PC-3 (cell line): ENCODE results near the gene GPR84. TPM values are rescaled to one million over a fixed set of nuclear protein-coding genes. Genes with fewer than 3 reads are reported as not detected.

Experiments used
- ATAC-seq: fragments of 200-7000 bp; cut with Tn5 transposase; 2 replicates; pipeline ENCODE4 v1.9.1; 2020; ENCODE audit warnings: mild to moderate bottlenecking, moderate library complexity
- BruUV-seq: library from RNA; stranded (reverse); fragments of 400-500 nt; replicated peaks from 2 replicates; lab custom pipeline; 2021; lab: Mats Ljungman, UMichigan
- CTCF ChIA-PET: fragments of 300-600 bp; sonication (Branson Sonifier 250); formaldehyde crosslinking; loops from one replicate; lab custom pipeline; 2022; ENCODE audit warnings: antibody characterized with exemption; lab: Charles Lee
- POLR2A ChIA-PET: fragments of 300-600 bp; sonication (Branson Sonifier 250); formaldehyde crosslinking; loops from one replicate; lab custom pipeline; 2022; ENCODE audit warnings: antibody characterized with exemption; ENCODE audit not compliant: unreplicated experiment; lab: Charles Lee
- DNase-seq: peaks from one replicate; pipeline ENCODE4 v3.0.0-alpha.2; 2015
- H2AFZ ChIP-seq: fragments of 300-600 bp; sonication (generic); 2 replicates; pipeline ENCODE4 v1.6.0; 2016; ENCODE audit warnings: antibody characterized with exemption, low read length
- H3F3A ChIP-seq: fragments of 300-600 bp; sonication (generic); one replicate; pipeline ENCODE4 v1.6.0; 2017; ENCODE audit warnings: antibody characterized with exemption, low read length, control low read depth, mild to moderate bottlenecking; ENCODE audit not compliant: unreplicated experiment
- H3K27ac ChIP-seq: fragments of 300-600 bp; sonication (generic); 2 replicates; pipeline ENCODE4 v1.5.1; 2016; ENCODE audit warnings: mild to moderate bottlenecking, low read length
- H3K27me3 ChIP-seq: fragments of 300-600 bp; sonication (generic); 2 replicates; pipeline ENCODE4 v1.6.1; 2016; ENCODE audit warnings: low read length, mixed read lengths
- H3K36me3 ChIP-seq: fragments of 300-600 bp; sonication (generic); 2 replicates; pipeline ENCODE4 v1.6.1; 2016; ENCODE audit warnings: low read depth, mixed run types, low read length, mixed read lengths
- H3K4me1 ChIP-seq: fragments of 300-600 bp; sonication (generic); 2 replicates; pipeline ENCODE4 v1.5.1; 2016; ENCODE audit warnings: low read length; ENCODE audit not compliant: insufficient read depth
- H3K4me2 ChIP-seq: fragments of 300-600 bp; sonication (generic); 2 replicates; pipeline ENCODE4 v1.6.0; 2016; ENCODE audit warnings: low read length
- H3K4me3 ChIP-seq: fragments of 300-600 bp; sonication (generic); 2 replicates; pipeline ENCODE4 v1.5.1; 2016; ENCODE audit warnings: mild to moderate bottlenecking, low read length, mixed read lengths
- H3K79me2 ChIP-seq: fragments of 300-600 bp; sonication (generic); 2 replicates; pipeline ENCODE4 v1.6.1; 2017; ENCODE audit warnings: low read length, mixed read lengths
- H3K9ac ChIP-seq: fragments of 300-600 bp; sonication (generic); 2 replicates; pipeline ENCODE4 v1.6.0; 2016; ENCODE audit warnings: mild to moderate bottlenecking, low read length
- H3K9me2 ChIP-seq: fragments of 300-600 bp; sonication (generic); replicated peaks from 2 replicates; pipeline ENCODE4 v1.6.1; 2016; ENCODE audit warnings: mixed run types, low read length, mixed read lengths
- H3K9me3 ChIP-seq: fragments of 300-600 bp; sonication (generic); 2 replicates; pipeline ENCODE4 v1.6.1; 2016; ENCODE audit warnings: low read length, mixed read lengths
- H4K20me1 ChIP-seq: fragments of 300-600 bp; sonication (generic); 2 replicates; pipeline ENCODE4 v1.6.1; 2016; ENCODE audit warnings: low read length, mixed read lengths
- EZH2 ChIP-seq: fragments of 300-600 bp; sonication (generic); IDR thresholded peaks from one replicate; pipeline ENCODE4 v1.6.1; 2017; ENCODE audit warnings: antibody characterized with exemption, mild to moderate bottlenecking, low read length; ENCODE audit not compliant: unreplicated experiment
- EZH2phosphoT487 ChIP-seq: fragments of 300-600 bp; sonication (generic); IDR thresholded peaks from 2 replicates; pipeline ENCODE4 v1.6.1; 2018; ENCODE audit warnings: mild to moderate bottlenecking, antibody characterized with exemption, low read length, borderline replicate concordance
- intact Hi-C: fragments of 100-400 bp; cut with micrococcal nuclease; formaldehyde crosslinking; loops from 2 replicates; pipeline ENCODE4 v1.9.0; 2023
- total RNA-seq: library from RNA; depleted of rRNA; stranded (reverse); fragments of >200 nt; gene quantifications from 2 replicates; pipeline ENCODE4 v1.2.3, GENCODE V29; 2014
- TF ChIP-seq, protein P1 (sequence below): fragments of 300-600 bp; sonication (generic); conservative IDR thresholded peaks from 2 replicates; pipeline ENCODE4 v1.5.1; 2017; ENCODE audit warnings: antibody characterized with exemption, low read depth, mild to moderate bottlenecking, low read length

Gene GPR84
- total RNA-seq, 1 experiment from 2014 or later = not detected

DNA sequence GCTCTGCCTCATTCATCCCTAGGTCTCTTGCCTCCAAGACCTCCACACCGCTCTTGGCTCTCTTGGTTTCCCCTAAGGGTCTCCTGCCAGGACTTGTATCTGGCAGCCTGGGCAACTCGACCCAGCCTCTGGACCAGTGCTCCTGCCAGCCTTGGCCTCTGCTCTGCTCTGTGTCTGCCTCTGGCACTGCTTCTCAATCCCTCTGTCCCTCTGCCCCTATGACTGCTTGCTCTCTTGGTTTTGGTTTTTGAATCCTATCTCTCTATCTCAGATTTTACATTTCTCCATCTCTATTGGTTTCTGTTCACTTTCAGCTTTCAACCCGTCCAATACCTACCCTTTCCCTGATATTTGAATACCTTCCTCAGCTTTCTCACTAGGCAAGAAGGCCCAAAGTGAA lies 48.5 kb upstream of the GPR84 start:
- no peaks in the 10 kb centered on the region for H3K9me3 ChIP-seq
- intact Hi-C loops = no loop called here
- no peak overlapping the region for H2AFZ ChIP-seq
- POLR2A ChIA-PET = no interaction called here
- no peaks in the 10 kb centered on the region for H4K20me1 ChIP-seq
- H3K4me2 ChIP-seq = no peak overlapping the region
- H3K27me3 ChIP-seq = no peaks in the 10 kb centered on the region
- H3F3A ChIP-seq = peaks cover 4% of the 10 kb centered on the region
- H3K4me3 ChIP-seq = no peak overlapping the region
- no peaks in the 10 kb centered on the region for H3K9me2 ChIP-seq
- peaks cover 23% of the 10 kb centered on the region for H3K79me2 ChIP-seq
- ATAC-seq (no peak), DNase-seq (no peak)
- CTCF ChIA-PET = interaction anchor here (1.1 kb wide), 1 partner anchor 13 kb away, joined by 6 read pairs; no protein-coding TSS in a partner anchor
- TF ChIP-seq, protein P1, sequence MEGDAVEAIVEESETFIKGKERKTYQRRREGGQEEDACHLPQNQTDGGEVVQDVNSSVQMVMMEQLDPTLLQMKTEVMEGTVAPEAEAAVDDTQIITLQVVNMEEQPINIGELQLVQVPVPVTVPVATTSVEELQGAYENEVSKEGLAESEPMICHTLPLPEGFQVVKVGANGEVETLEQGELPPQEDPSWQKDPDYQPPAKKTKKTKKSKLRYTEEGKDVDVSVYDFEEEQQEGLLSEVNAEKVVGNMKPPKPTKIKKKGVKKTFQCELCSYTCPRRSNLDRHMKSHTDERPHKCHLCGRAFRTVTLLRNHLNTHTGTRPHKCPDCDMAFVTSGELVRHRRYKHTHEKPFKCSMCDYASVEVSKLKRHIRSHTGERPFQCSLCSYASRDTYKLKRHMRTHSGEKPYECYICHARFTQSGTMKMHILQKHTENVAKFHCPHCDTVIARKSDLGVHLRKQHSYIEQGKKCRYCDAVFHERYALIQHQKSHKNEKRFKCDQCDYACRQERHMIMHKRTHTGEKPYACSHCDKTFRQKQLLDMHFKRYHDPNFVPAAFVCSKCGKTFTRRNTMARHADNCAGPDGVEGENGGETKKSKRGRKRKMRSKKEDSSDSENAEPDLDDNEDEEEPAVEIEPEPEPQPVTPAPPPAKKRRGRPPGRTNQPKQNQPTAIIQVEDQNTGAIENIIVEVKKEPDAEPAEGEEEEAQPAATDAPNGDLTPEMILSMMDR = no peak
- no TSS peak for BruUV-seq
- no peak overlapping the region for H3K9ac ChIP-seq
- peaks cover 25% of the 10 kb centered on the region for H3K4me1 ChIP-seq
- H3K36me3 ChIP-seq = no peaks in the 10 kb centered on the region; the same call in 1 of the 2 replicates
- no peak overlapping the region for H3K27ac ChIP-seq

DNA sequence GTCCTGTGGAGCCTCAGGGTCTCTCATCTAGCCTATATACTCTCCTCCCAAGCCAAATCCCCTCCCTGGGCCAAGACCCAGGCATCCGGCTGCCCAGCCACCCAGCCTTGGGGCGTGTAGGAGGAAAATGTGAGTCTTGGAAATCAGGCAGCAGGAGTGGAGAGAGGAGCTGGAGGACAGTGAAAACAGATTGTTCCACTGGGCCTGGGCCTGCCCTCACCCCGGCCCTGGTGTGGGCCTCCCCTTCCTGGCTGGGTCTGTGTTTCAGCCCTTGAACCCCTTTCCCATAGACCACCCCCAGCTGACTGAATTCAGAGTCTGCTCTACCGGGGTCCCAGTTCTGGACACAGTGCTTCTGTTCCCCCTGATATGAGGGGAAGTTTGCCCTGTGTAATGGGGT lies 48.1 kb upstream of the GPR84 start:
- Histone ChIP-seq H3K9me3 (no peaks in the 10 kb centered on the region), H3F3A (peaks cover 4% of the 10 kb centered on the region), H3K36me3 (no peaks in the 10 kb centered on the region; the same call in 1 of the 2 replicates), H3K4me1 (peaks cover 21% of the 10 kb centered on the region), H3K4me2 (no peak overlapping the region), H3K4me3 (no peak overlapping the region), H3K27ac (peak overlapping the region; percentile 81), H3K9ac (no peak overlapping the region), H4K20me1 (no peaks in the 10 kb centered on the region), H3K79me2 (peaks cover 18% of the 10 kb centered on the region), H2AFZ (no peak overlapping the region), H3K9me2 (no peaks in the 10 kb centered on the region), H3K27me3 (no peaks in the 10 kb centered on the region)
- intact Hi-C loops = no loop called here
- DNase-seq = no peak
- TF ChIP-seq EZH2phosphoT487 (no peak), EZH2 (no peak)
- TF ChIP-seq, protein P1 = no peak
- POLR2A ChIA-PET = no interaction called here
- no peak for ATAC-seq
- CTCF ChIA-PET = interaction anchor here (1.1 kb wide), 1 partner anchor 13 kb away, joined by 6 read pairs; no protein-coding TSS in a partner anchor
- no TSS peak for BruUV-seq

DNA sequence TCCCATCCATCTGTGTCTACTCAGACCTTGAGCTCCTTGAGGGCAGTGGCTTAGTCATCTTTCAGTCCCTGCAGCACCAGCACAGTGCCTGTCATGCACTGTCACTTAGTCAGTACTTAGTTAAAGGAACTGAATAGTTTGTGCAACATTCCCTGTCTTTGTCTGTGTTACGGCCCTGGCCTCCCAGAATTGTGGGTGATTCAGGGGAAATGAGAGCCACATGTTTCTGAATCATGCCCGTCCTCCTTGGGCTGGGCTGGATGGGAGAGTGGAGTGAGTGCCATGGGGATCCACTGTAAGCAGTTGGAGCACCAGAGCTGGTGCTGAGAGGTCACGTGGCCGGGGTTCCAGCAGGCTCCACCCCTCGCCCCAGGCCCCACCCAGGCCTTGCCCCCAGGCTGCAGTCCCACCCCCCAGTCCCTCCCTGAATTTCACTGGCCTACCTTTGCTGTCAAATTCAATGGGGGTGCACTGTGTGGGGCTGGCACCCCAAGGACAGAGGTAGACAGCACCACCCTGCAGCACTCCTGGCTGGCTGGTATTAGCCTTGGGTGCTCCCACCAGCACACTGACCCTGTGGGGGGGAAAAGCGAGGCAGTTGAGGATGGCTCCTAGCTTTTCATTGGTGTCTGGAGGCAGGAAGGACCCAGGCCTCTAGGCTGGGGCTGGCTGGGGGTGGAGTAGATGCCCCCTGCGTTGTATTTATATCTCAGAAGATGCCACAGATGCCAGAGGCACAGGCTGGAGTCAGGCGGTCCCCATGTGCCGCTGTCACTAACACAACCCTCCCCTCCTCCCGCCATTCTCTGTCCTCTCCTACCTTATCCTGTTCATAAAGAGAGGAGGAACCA lies 47.3 kb upstream of the GPR84 start:
- peak overlapping the region; percentile 81 for H3K27ac ChIP-seq
- peaks cover 21% of the 10 kb centered on the region for H3K4me1 ChIP-seq
- no peaks in the 10 kb centered on the region; the same call in 1 of the 2 replicates for H3K36me3 ChIP-seq
- ChIA-PET POLR2A (interaction anchor here (0.5 kb wide), 1 partner anchor 52 kb away, joined by 3 read pairs; no protein-coding TSS in a partner anchor), CTCF (no interaction called here)
- H3K4me3 ChIP-seq = no peak overlapping the region
- peaks cover 13% of the 10 kb centered on the region; the same call in 1 of the 2 replicates for H3K79me2 ChIP-seq
- no peaks in the 10 kb centered on the region for H3K27me3 ChIP-seq
- 0 out of 2 replicates have a peak overlapping the region, but pooled peaks have one; percentile 16 for H3K4me2 ChIP-seq
- H3F3A ChIP-seq = peaks cover 4% of the 10 kb centered on the region
- peak overlapping the region; percentile 16; the same call in 1 of the 2 replicates for H3K9ac ChIP-seq
- H4K20me1 ChIP-seq = no peaks in the 10 kb centered on the region
- TF ChIP-seq EZH2 (no peak), EZH2phosphoT487 (no peak)
- TF ChIP-seq, protein P1 = no peak
- no peaks in the 10 kb centered on the region for H3K9me2 ChIP-seq
- no TSS peak for BruUV-seq
- H2AFZ ChIP-seq = no peak overlapping the region
- intact Hi-C loops = no loop called here
- DNase-seq (peak; percentile 87), ATAC-seq (peak; percentile 82)
- H3K9me3 ChIP-seq = no peaks in the 10 kb centered on the region
